Smooth muscle cell (in vitro differentiated cells): ENCODE results near the gene PCK1. TPM values are rescaled to one million over a fixed set of nuclear protein-coding genes. Genes with fewer than 3 reads are reported as not detected.

Source experiments
- DNase-seq: peaks from one replicate; lab custom pipeline; 2025; ENCODE audit not compliant: unreplicated experiment; lab: John Stamatoyannopoulos, UW
- H2AFZ ChIP-seq: fragments of 200-600 bp; sonication (generic); 2 replicates; pipeline ENCODE4 v1.6.0; 2016; ENCODE audit warnings: antibody characterized with exemption, low read depth, mild to moderate bottlenecking
- H3F3A ChIP-seq: fragments of 200-600 bp; sonication (generic); 2 replicates; pipeline ENCODE4 v1.6.0; 2017; ENCODE audit warnings: antibody characterized with exemption, low read depth
- H3K27ac ChIP-seq: fragments of 200-600 bp; sonication (generic); 2 replicates; pipeline ENCODE4 v1.5.1; 2016; ENCODE audit warnings: low read depth, mild to moderate bottlenecking
- H3K27me3 ChIP-seq: fragments of 200-600 bp; sonication (generic); 2 replicates; pipeline ENCODE4 v1.6.1; 2016; ENCODE audit warnings: low read depth, mild to moderate bottlenecking
- H3K36me3 ChIP-seq: fragments of 200-600 bp; sonication (generic); 2 replicates; pipeline ENCODE4 v1.5.1; 2016; ENCODE audit warnings: low read depth
- H3K4me1 ChIP-seq: fragments of 200-600 bp; sonication (generic); 2 replicates; pipeline ENCODE4 v1.5.1; 2016; ENCODE audit warnings: low read depth
- H3K4me2 ChIP-seq: fragments of 200-600 bp; sonication (generic); 2 replicates; pipeline ENCODE4 v1.6.0; 2016; ENCODE audit warnings: mild to moderate bottlenecking
- H3K4me3 ChIP-seq: fragments of 200-600 bp; sonication (generic); 2 replicates; pipeline ENCODE4 v1.5.1; 2016; ENCODE audit warnings: mild to moderate bottlenecking
- H3K79me2 ChIP-seq: fragments of 200-600 bp; sonication (generic); 2 replicates; pipeline ENCODE4 v1.6.0; 2016; ENCODE audit warnings: low read depth, mild to moderate bottlenecking
- H3K9ac ChIP-seq: fragments of 200-600 bp; sonication (generic); 2 replicates; pipeline ENCODE4 v1.6.0; 2016; ENCODE audit warnings: low read depth
- H3K9me3 ChIP-seq: fragments of 200-600 bp; sonication (generic); replicated peaks from 2 replicates; pipeline ENCODE4 v1.5.1; 2016; ENCODE audit warnings: low read depth
- H4K20me1 ChIP-seq: fragments of 200-600 bp; sonication (generic); 2 replicates; pipeline ENCODE4 v1.6.0; 2016; ENCODE audit warnings: low read depth
- WGBS: methylation state at CpG from one replicate; pipeline ENCODE4 v1.1.7; 2016; ENCODE audit warnings: low lambda C conversion rate; 5-methylcytosine and 5-hydroxymethylcytosine counted together
- polyA plus RNA-seq: library from polyadenylated mRNA; unstranded; fragments of >200 nt; fragmentation: Nextera tagmentation; extraction: Ambion mirVana; gene quantifications from 2 replicates; pipeline ENCODE4 v1.2.1, GENCODE V29; 2016
- total RNA-seq: library from RNA; depleted of rRNA; stranded (reverse); fragments of >200 nt; gene quantifications from 2 replicates; pipeline ENCODE4 v1.2.3, GENCODE V29; 2014
- TF ChIP-seq, protein P1 (sequence below): fragments of 200-600 bp; sonication (generic); IDR thresholded peaks from 2 replicates; pipeline ENCODE4 v1.5.1; 2017; ENCODE audit warnings: borderline replicate concordance, mild to moderate bottlenecking, antibody characterized with exemption; ENCODE audit not compliant: insufficient read depth, poor library complexity, severe bottlenecking

PCK1 gene
- total and polyA plus RNA-seq, 2 experiments from 2014 or later, result not detected

- Histone ChIP-seq H4K20me1 (no peaks in the 10 kb centered on the region), H3K4me1 (peaks cover 5% of the 10 kb centered on the region), H3K4me2 (no peak overlapping the region), H2AFZ (no peak overlapping the region), H3K27ac (no peak overlapping the region), H3F3A (peaks cover 5% of the 10 kb centered on the region), H3K9me3 (no peaks in the 10 kb centered on the region), H3K79me2 (no peaks in the 10 kb centered on the region), H3K36me3 (no peaks in the 10 kb centered on the region), H3K27me3 (peaks cover 47% of the 10 kb centered on the region), H3K9ac (no peak overlapping the region), H3K4me3 (no peak overlapping the region)
- TF ChIP-seq, protein P1, sequence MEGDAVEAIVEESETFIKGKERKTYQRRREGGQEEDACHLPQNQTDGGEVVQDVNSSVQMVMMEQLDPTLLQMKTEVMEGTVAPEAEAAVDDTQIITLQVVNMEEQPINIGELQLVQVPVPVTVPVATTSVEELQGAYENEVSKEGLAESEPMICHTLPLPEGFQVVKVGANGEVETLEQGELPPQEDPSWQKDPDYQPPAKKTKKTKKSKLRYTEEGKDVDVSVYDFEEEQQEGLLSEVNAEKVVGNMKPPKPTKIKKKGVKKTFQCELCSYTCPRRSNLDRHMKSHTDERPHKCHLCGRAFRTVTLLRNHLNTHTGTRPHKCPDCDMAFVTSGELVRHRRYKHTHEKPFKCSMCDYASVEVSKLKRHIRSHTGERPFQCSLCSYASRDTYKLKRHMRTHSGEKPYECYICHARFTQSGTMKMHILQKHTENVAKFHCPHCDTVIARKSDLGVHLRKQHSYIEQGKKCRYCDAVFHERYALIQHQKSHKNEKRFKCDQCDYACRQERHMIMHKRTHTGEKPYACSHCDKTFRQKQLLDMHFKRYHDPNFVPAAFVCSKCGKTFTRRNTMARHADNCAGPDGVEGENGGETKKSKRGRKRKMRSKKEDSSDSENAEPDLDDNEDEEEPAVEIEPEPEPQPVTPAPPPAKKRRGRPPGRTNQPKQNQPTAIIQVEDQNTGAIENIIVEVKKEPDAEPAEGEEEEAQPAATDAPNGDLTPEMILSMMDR, result no peak
- no peak for DNase-seq
- WGBS, result 91% methylated on average over 10 of the region's 10 CpGs
These were observed 17.7 kb downstream of the PCK1 start for GRCh38 chr20:57578476-57579165.

DNA sequence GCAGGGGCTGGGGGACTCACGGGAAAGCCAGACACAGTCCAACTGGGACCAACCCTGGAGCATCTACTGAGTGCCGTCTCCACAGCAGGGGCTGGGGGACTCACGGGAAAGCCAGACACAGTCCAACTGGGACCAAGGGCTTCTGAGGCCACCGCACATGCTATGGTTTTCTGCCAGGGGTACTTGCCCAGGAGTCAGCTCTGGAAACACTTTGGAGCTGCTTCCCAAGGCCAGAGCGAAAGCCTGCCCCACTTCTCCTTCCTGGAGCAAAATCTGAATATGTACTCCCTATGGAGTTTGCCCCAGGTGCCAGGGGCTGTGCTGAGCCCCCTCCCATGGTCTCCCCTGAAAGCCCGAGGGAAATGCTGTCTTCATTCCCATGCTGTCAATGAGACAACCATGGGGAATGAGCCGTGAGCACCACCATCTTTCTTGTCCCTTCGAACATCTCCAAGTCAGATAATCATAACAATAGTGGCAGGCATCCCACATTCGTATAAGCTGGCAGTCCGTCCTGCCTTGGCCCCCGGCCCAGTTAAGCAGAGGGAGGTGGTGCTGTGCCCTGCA is 18.5 kb downstream of the PCK1 start:
- peaks cover 5% of the 10 kb centered on the region for H3K4me1 ChIP-seq

GRCh38 chr20:57579898-57580447 is 19.1 kb downstream of the PCK1 start:
- Histone ChIP-seq H3K4me1 (peaks cover 5% of the 10 kb centered on the region), H3K9me3 (no peaks in the 10 kb centered on the region), H3K4me2 (no peak overlapping the region), H2AFZ (no peak overlapping the region), H4K20me1 (no peaks in the 10 kb centered on the region), H3K9ac (no peak overlapping the region), H3K79me2 (no peaks in the 10 kb centered on the region), H3K27me3 (peaks cover 35% of the 10 kb centered on the region), H3K36me3 (no peaks in the 10 kb centered on the region), H3K4me3 (no peak overlapping the region), H3K27ac (no peak overlapping the region), H3F3A (peaks cover 5% of the 10 kb centered on the region)
- WGBS, result 79% methylated on average over 21 of the region's 21 CpGs
- DNase-seq, result no peak
- TF ChIP-seq, protein P1, result no peak

More for the DNA sequence above, 18.5 kb downstream of the PCK1 start:
- TF ChIP-seq, protein P1, result no peak
- Histone ChIP-seq H3K27ac (no peak overlapping the region), H3K79me2 (no peaks in the 10 kb centered on the region), H3K36me3 (no peaks in the 10 kb centered on the region), H2AFZ (no peak overlapping the region), H3K27me3 (peaks cover 39% of the 10 kb centered on the region), H3K4me2 (no peak overlapping the region), H3K4me3 (no peak overlapping the region), H3F3A (peaks cover 5% of the 10 kb centered on the region), H4K20me1 (no peaks in the 10 kb centered on the region), H3K9ac (no peak overlapping the region), H3K9me3 (no peaks in the 10 kb centered on the region)
- DNase-seq, result no peak
- 83% methylated on average over 11 of the region's 11 CpGs for WGBS
